HepG2 (cell line): ENCODE results near the gene ERCC6L2. TPM values are rescaled to one million over a fixed set of nuclear protein-coding genes. Genes with fewer than 3 reads are reported as not detected.

Experiments used
- ATAC-seq: fragments of 200-7000 bp; cut with Tn5 transposase; 3 replicates; pipeline ENCODE4 v1.9.1; 2020; ENCODE audit warnings: mild to moderate bottlenecking, moderate library complexity
- BruUV-seq: library from RNA; stranded (reverse); fragments of 400-500 nt; replicated peaks from 2 replicates; lab custom pipeline; 2021; lab: Mats Ljungman, UMichigan
- CTCF ChIA-PET: fragments of 300-600 bp; formaldehyde crosslinking; extraction: SDS; loops from one replicate; lab custom pipeline; 2021; ENCODE audit warnings: low total read pairs, inconsistent platforms, low intra/inter-chr PET ratio; lab: Yijun Ruan, JAX
- POLR2A ChIA-PET: fragments of 350-600 bp; sonication (Branson Sonifier 250); formaldehyde crosslinking; loops from one replicate; lab custom pipeline; 2020; ENCODE audit warnings: antibody characterized with exemption, inconsistent platforms; lab: Yijun Ruan, JAX
- DNase-seq: peaks from one replicate; pipeline ENCODE4 v3.0.0-alpha.2; 2015; ENCODE audit warnings: low spot score
- FAIRE-seq: peaks from 3 replicates; lab custom pipeline; 2011; peaks lifted over from hg19 to GRCh38; lab: Jason Lieb, UNC
- H2AFZ ChIP-seq: one replicate; pipeline ENCODE4 v1.6.1; 2011; ENCODE audit warnings: low read length, inconsistent platforms
- H3K27ac ChIP-seq: fragments of 300-600 bp; 3 replicates; pipeline ENCODE4 v1.8.0; 2011; ENCODE audit warnings: mixed run types, mild to moderate bottlenecking, mixed read lengths, low read length, inconsistent platforms; ENCODE audit not compliant: insufficient read depth; ENCODE audit errors: extremely low read length
- H3K27me3 ChIP-seq, 2 experiments: fragments of 200-600 bp in 1 of 2; 2 replicates in 1 of 2; 3 replicates in 1 of 2; pipeline versions ENCODE4 v1.6.0 to v1.8.0; 2011; ENCODE audit warnings: low read length in 2 of 2, mild to moderate bottlenecking in 2 of 2, moderate library complexity in 2 of 2, inconsistent platforms in 1 of 2; ENCODE audit not compliant: insufficient read depth in 2 of 2, control insufficient read depth in 1 of 2
- H3K36me3 ChIP-seq, 2 experiments: fragments of 200-600 bp in 1 of 2; replicated peaks in 1 of 2; 2 replicates in 1 of 2; 3 replicates in 1 of 2; pipeline versions ENCODE4 v1.5.1 to v1.8.0; 2011; ENCODE audit warnings: low read length in 2 of 2, inconsistent platforms in 1 of 2; ENCODE audit not compliant: insufficient read depth in 2 of 2, control insufficient read depth in 1 of 2
- H3K4me1 ChIP-seq: 2 replicates; pipeline ENCODE4 v1.5.1; 2012; ENCODE audit warnings: low read length, inconsistent platforms; ENCODE audit not compliant: insufficient read depth
- H3K4me2 ChIP-seq: 2 replicates; pipeline ENCODE4 v1.6.0; 2011; ENCODE audit warnings: low read depth, low read length, inconsistent platforms
- H3K4me3 ChIP-seq, 3 experiments: fragments of 200-600 bp in 1 of 3; sonication (generic), shearing (Covaris generic) in 1 of 3; replicated peaks in 1 of 3; 2 replicates each; pipeline ENCODE4 v1.5.1; 2011 to 2016; ENCODE audit warnings: low read length in 3 of 3, inconsistent platforms in 2 of 3, low read depth in 2 of 3, mild to moderate bottlenecking in 2 of 3, control low read depth in 1 of 3, mixed read lengths in 1 of 3; ENCODE audit not compliant: insufficient read depth in 1 of 3
- H3K79me2 ChIP-seq: one replicate; pipeline ENCODE4 v1.6.1; 2011; ENCODE audit warnings: low read length, inconsistent platforms; ENCODE audit not compliant: insufficient read depth
- H3K9ac ChIP-seq: 2 replicates; pipeline ENCODE4 v1.6.0; 2011; ENCODE audit warnings: mild to moderate bottlenecking, low read depth, low read length, inconsistent platforms; ENCODE audit not compliant: insufficient read depth
- H3K9me3 ChIP-seq: 2 replicates; pipeline ENCODE4 v1.5.1; 2012; ENCODE audit warnings: mild to moderate bottlenecking, low read length
- H4K20me1 ChIP-seq: 2 replicates; pipeline ENCODE4 v1.6.0; 2011; ENCODE audit warnings: inconsistent platforms, mild to moderate bottlenecking, low read length, moderate library complexity; ENCODE audit not compliant: insufficient read depth
- GATA4 ChIP-seq: sonication (generic); IDR thresholded peaks from 2 replicates; pipeline ENCODE4 v1.6.1; 2016; ENCODE audit warnings: antibody characterized with exemption, low read depth, borderline replicate concordance
- KLF11 ChIP-seq: IDR thresholded peaks from 2 replicates; pipeline ENCODE4 v1.6.1; 2016; ENCODE audit warnings: missing compliant biosample characterization
- NR2F6 ChIP-seq, 2 experiments: IDR thresholded peaks; 2 replicates each; pipeline ENCODE4 v1.6.1; 2016; ENCODE audit warnings: antibody characterized with exemption in 1 of 2, mild to moderate bottlenecking in 1 of 2
- ZNF20 ChIP-seq: sonication (generic); formaldehyde crosslinking; IDR thresholded peaks from 2 replicates; pipeline ENCODE4 v1.4.0; 2020; ENCODE audit warnings: mild to moderate bottlenecking, moderate library complexity, missing genetic modification reagents
- ZNF816 ChIP-seq: sonication (generic); formaldehyde crosslinking; IDR thresholded peaks from 2 replicates; pipeline ENCODE4 v1.8.0; 2022; ENCODE audit warnings: missing genetic modification reagents, mild to moderate bottlenecking, borderline replicate concordance
- WGBS: methylation state at CpG from one replicate; pipeline ENCODE4 v1.1.6; 2017; ENCODE audit warnings: low lambda C conversion rate; 5-methylcytosine and 5-hydroxymethylcytosine counted together
- in situ Hi-C: cut with HindIII; loops from 2 replicates; pipeline ENCODE4 v1.10.0; 2017; ENCODE audit warnings: low pct_unique_long_range_greater_than_20kb; ENCODE audit not compliant: extremely low pct_ligation_motif_present
- intact Hi-C: fragments of 100-400 bp; cut with micrococcal nuclease; formaldehyde crosslinking; loops from one replicate; pipeline ENCODE4 v1.10.0; 2022; ENCODE audit not compliant: unreplicated experiment
- polyA plus RNA-seq, 8 experiments: library from polyadenylated mRNA; depleted of rRNA in 3 of 8; stranded (reverse) in 7 of 8; unstranded in 1 of 8; fragments of >200 nt; fragmentation: Illumina TruSeq in 4 of 8; extraction: Trizol in 4 of 8; gene quantifications; 2 replicates each; pipeline versions ENCODE4 v1.2.1 to v1.2.3, GENCODE V29; 2011 to 2016; ENCODE audit warnings: low read depth in 4 of 8, missing spikeins in 1 of 8, mixed read lengths in 1 of 8; ENCODE audit not compliant: insufficient read depth in 1 of 8
- total RNA-seq, 5 experiments: library from RNA; depleted of rRNA; stranded (reverse); fragments of >200 nt; fragmentation: Illumina TruSeq; extraction: Trizol; gene quantifications; 2 replicates each; pipeline ENCODE4 v1.2.3, GENCODE V29; 2016; ENCODE audit warnings: low read depth in 1 of 5
- TF ChIP-seq, protein P1 (sequence below): sonication (generic); formaldehyde crosslinking; IDR thresholded peaks from 2 replicates; pipeline ENCODE4 v1.8.0; 2022; ENCODE audit warnings: missing genetic modification reagents, mild to moderate bottlenecking, moderate library complexity, borderline replicate concordance
- TF ChIP-seq, protein P2 (sequence below): sonication (generic); formaldehyde crosslinking; IDR thresholded peaks from 2 replicates; pipeline ENCODE4 v1.4.0; 2020; ENCODE audit warnings: missing genetic modification reagents

Gene ERCC6L2
- total and polyA plus RNA-seq, 2 of the 13 experiments (the other 11 are each of a cell fraction or from before 2014, with no cell fraction given) = 13.4 to 45.9 TPM

DNA sequence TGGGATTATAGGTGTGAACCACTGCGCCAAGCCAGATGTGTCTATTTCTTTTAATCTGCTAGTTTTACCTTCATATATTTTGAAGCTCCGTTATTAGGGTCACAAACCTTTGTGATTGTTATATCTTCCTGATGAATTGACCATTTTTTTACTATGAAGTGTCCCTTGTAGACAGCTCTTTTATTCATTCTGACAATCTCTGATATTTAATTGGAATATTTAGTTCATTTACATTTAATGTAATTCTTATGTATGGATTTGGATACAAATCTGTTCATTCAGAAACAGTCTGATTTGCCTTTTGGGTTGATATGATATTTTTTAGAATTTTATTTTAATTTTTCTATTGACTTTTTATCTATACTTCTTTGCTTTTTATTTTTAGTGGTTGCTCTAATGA lies 17.2 kb downstream of the ERCC6L2 start (continued):
- TF ChIP-seq GATA4 = no peak

DNA sequence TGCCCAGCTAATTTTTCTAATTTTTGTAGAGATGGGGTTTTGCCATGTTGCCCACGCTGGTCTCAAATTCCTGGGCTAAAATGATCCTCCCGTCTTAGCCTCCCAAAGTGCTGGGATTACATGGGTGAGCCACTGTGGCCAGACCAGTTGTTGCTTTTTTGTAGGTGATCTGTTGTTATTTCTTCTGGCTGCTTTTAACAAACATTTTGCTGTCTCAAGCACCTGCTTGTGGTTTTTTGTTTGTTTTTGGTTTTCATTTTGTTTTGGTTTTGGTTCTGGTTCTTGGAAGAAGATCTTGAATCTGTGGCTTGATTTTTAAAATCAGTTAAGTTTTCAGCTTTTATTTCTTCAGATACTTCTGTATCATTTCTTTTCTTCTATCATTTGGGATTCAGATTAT lies 21.1 kb downstream of the ERCC6L2 start:
- no peak overlapping the region for H2AFZ ChIP-seq
- no peak for TF ChIP-seq NR2F6 (IDR thresholded peaks at IDR 0.05)
- TF ChIP-seq NR2F6 (CRISPR knock-in tag; IDR thresholded peaks at IDR 0.05) = no peak
- TF ChIP-seq ZNF20 (CRISPR knock-in tag) = no peak
- TF ChIP-seq KLF11 (CRISPR knock-in tag) = no peak
- TF ChIP-seq, protein P1, sequence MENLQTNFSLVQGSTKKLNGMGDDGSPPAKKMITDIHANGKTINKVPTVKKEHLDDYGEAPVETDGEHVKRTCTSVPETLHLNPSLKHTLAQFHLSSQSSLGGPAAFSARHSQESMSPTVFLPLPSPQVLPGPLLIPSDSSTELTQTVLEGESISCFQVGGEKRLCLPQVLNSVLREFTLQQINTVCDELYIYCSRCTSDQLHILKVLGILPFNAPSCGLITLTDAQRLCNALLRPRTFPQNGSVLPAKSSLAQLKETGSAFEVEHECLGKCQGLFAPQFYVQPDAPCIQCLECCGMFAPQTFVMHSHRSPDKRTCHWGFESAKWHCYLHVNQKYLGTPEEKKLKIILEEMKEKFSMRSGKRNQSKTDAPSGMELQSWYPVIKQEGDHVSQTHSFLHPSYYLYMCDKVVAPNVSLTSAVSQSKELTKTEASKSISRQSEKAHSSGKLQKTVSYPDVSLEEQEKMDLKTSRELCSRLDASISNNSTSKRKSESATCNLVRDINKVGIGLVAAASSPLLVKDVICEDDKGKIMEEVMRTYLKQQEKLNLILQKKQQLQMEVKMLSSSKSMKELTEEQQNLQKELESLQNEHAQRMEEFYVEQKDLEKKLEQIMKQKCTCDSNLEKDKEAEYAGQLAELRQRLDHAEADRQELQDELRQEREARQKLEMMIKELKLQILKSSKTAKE (CRISPR knock-in tag) = no peak
- no peak for TF ChIP-seq ZNF816
- TF ChIP-seq, protein P2, sequence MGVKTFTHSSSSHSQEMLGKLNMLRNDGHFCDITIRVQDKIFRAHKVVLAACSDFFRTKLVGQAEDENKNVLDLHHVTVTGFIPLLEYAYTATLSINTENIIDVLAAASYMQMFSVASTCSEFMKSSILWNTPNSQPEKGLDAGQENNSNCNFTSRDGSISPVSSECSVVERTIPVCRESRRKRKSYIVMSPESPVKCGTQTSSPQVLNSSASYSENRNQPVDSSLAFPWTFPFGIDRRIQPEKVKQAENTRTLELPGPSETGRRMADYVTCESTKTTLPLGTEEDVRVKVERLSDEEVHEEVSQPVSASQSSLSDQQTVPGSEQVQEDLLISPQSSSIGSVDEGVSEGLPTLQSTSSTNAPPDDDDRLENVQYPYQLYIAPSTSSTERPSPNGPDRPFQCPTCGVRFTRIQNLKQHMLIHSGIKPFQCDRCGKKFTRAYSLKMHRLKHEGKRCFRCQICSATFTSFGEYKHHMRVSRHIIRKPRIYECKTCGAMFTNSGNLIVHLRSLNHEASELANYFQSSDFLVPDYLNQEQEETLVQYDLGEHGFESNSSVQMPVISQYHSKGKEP (CRISPR knock-in tag) = no peak
- FAIRE-seq = no peak
- no peak overlapping the region for H3K27ac ChIP-seq
- H3K9ac ChIP-seq = no peak overlapping the region
- peaks cover 44% of the 10 kb centered on the region for H3K79me2 ChIP-seq
- H3K9me3 ChIP-seq = no peaks in the 10 kb centered on the region
- 97% methylated on average over 2 of the region's 2 CpGs for WGBS
- no peak overlapping the region for H3K4me2 ChIP-seq
- ChIA-PET CTCF (no interaction called here), POLR2A (no interaction called here)
- no peaks in the 10 kb centered on the region for H3K27me3 ChIP-seq
- H3K4me3 ChIP-seq = no peak overlapping the region
- H4K20me1 ChIP-seq = no peaks in the 10 kb centered on the region
- no peak for DNase-seq
- in situ Hi-C loops = no loop called here
- H3K36me3 ChIP-seq = peaks cover 0 to 10% of the 10 kb centered on the region in 2 experiments; a peak in 2 of 5 replicates
- H3K4me1 ChIP-seq = no peaks in the 10 kb centered on the region
- ATAC-seq = no peak
- BruUV-seq = no TSS peak
- intact Hi-C loops = no loop called here
